Renal pelvis (tissue), 4 donors: ENCODE measurements around the gene C10orf88. TPM values are rescaled to one million over a fixed set of nuclear protein-coding genes. Genes with fewer than 3 reads are reported as not detected.
"Not testable (repeated sequence)": the region's sequence is repeated elsewhere in the genome, so short reads cannot be mapped to it uniquely, and the experiment has no call there.

Experiments
- DNase-seq: peaks from one replicate; pipeline ENCODE4 v3.0.0-alpha.2; 2013
- polyA plus RNA-seq, 3 donors: library from polyadenylated mRNA; unstranded; fragments of 120-200 nt; gene quantifications; one replicate each; pipeline ENCODE4 v1.2.1, GENCODE V29; 2013; ENCODE audit not compliant: insufficient read length in 3 of 3

C10orf88 gene
- polyA plus RNA-seq, 3 donors = 16.1 to 21.1 (median 20.9) TPM

- DNase-seq = no peak
Observed at GRCh38 chr10:122974023-122974422, 20.0 kb upstream of the C10orf88 start.

- no peak for DNase-seq
Observed at GRCh38 chr10:122968698-122969097, 14.7 kb upstream of the C10orf88 start.

- no peak for DNase-seq
Observed at GRCh38 chr10:122966879-122967278, 12.9 kb upstream of the C10orf88 start.

- DNase-seq = no peak
Observed at GRCh38 chr10:122962405-122962804, 8.4 kb upstream of the C10orf88 start.

- DNase-seq = no peak
Observed at GRCh38 chr10:122957474-122957873, 3.4 kb upstream of the C10orf88 start.

- no peak for DNase-seq
Observed at GRCh38 chr10:122955892-122956291, 1.9 kb upstream of the C10orf88 start.

- no peak for DNase-seq
Observed at GRCh38 chr10:122954731-122955050, 664 bp upstream of the C10orf88 start.

- no peak for DNase-seq
Observed at GRCh38 chr10:122949296-122949695, 4.7 kb downstream of the C10orf88 start.

GRCh38 chr10:122939856-122940543, 14.0 kb downstream of the C10orf88 start:
- DNase-seq = no peak

GRCh38 chr10:122939133-122939855, 14.7 kb downstream of the C10orf88 start:
- DNase-seq = no peak

GRCh38 chr10:122931088-122931906, 22.7 kb downstream of the C10orf88 start:
- no peak for DNase-seq

GRCh38 chr10:122930140-122930539, 23.9 kb downstream of the C10orf88 start:
- DNase-seq = no peak

- DNase-seq = no peak
Observed at GRCh38 chr10:122915700-122916099, 38.3 kb downstream of the C10orf88 start.

GRCh38 chr10:122911889-122912484, 42.0 kb downstream of the C10orf88 start:
- DNase-seq = peak; percentile 70

GRCh38 chr10:122910310-122910709, 43.7 kb downstream of the C10orf88 start, which contains the start of gene FAM24A:
Gene FAM24A, plus strand, starts transcription at chr10:122910610. Its CDS starts 1,025 bp downstream, at chr10:122911635.
- no peak for DNase-seq

- not testable (repeated sequence) for DNase-seq
Observed at GRCh38 chr10:122903861-122904260, 50.2 kb downstream of the C10orf88 start.

- DNase-seq = no peak
Observed at GRCh38 chr10:122894261-122894944, 59.6 kb downstream of the C10orf88 start.

GRCh38 chr10:122884166-122884565, 69.9 kb downstream of the C10orf88 start:
- no peak for DNase-seq

- no peak for DNase-seq
Observed at GRCh38 chr10:122882766-122883165, 71.3 kb downstream of the C10orf88 start.
